GM18517 (cell line): Measurements from ENCODE around the gene ASAP2.

ENCODE experiments used
- ATAC-seq: cut with Tn5 transposase; IDR thresholded peaks from one replicate; pipeline ENCODE4 v1.9.1; 2021; ENCODE audit warnings: mild to moderate bottlenecking, moderate library complexity; ENCODE audit not compliant: unreplicated experiment

ASAP2 gene

DNA sequence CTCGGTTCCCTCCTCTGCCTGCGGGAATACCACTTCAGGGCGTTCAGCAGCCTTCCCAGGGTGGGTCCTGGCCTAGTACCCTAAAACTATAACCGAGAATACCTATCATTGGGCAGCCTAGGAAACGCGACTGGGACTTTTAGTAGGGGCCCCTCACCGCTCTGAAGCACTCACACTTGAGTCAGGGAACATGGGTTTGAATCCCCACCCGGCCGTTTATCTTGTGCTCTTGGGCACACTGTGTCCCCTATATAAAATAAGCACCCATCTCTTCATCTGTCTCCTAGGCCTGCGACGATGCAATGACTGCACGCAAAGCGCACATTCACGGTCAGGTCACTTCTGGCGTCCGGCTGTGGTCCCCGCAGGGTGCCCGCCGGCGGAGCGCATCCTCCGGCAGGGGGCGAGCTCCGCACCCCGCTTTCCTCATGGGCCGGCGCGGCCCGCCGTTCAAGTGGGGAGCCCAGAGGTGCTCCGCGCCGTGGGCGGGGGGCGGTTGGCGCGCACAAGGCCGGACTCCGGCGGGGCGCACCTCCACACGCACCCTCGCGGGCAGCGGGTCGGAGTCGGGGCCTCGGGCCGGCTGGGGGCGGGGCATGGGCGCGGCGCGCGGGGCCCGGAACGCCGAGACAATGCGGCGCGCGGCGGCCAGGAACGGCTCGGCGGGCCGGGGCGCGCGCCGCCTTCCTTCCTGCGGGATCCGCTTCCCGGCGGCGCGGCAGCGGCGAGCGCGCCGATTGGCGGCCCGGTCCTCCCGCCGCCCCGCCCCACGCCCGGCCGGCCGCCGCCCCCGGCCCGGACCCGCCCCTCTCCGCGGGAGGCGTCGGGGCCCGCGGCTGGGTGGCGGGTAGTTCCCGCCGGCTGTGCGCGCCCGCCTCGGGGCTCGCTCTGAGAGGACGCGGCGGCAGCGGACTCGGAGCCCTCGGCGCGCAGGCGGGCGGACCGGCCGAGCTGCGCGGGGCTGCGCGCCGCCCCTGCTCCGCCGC, at the start of gene ASAP2:
Gene ASAP2, plus strand, starts transcription at position 850 of the 986 bp plus-strand sequence. CDS start 293 bp downstream, outside the sequence.
- no peak for ATAC-seq

GRCh38 chr2:9158786-9159779, 47.5 kb upstream of the ASAP2 start:
- no peak for ATAC-seq

DNA sequence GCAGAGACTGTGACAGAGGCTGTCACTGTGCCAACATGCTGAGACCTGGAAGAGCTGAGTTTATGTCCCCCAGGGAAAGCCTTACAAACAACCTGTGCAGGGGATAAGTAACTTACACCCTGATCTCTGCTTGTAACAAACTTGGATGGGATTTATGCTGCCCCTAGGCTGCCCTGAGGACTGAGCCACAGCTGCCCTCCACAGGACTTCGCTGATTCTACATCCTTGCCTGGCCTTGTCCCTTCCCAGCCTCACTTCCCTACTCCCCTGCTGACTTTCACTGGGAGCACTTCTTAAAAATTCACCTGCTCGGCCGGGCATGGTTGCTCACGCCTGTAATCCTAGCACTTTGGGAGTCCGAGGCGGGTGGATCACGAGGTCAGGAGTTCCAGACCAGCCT, 45.9 kb upstream of the ASAP2 start:
- ATAC-seq, result no peak

DNA sequence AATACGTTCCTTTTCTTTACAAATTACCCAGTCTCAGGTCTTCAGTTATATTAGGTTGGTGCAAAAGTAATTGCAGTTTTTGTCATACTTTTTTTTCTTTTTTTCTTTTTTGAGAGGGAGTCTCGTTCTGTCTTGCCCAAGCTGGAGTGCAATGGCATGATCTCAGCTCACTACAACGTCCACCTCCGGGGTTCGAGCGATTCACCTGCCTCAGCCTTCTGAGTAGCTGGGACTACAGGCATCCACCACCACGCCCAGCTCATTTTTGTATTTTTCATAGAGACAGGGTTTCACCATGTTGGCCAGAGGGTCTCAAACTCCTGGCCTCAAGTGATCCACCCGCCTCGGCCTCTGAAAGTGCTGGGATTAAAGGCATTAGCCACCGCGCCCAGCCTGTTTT, 43.8 kb upstream of the ASAP2 start:
- ATAC-seq, result no peak

DNA sequence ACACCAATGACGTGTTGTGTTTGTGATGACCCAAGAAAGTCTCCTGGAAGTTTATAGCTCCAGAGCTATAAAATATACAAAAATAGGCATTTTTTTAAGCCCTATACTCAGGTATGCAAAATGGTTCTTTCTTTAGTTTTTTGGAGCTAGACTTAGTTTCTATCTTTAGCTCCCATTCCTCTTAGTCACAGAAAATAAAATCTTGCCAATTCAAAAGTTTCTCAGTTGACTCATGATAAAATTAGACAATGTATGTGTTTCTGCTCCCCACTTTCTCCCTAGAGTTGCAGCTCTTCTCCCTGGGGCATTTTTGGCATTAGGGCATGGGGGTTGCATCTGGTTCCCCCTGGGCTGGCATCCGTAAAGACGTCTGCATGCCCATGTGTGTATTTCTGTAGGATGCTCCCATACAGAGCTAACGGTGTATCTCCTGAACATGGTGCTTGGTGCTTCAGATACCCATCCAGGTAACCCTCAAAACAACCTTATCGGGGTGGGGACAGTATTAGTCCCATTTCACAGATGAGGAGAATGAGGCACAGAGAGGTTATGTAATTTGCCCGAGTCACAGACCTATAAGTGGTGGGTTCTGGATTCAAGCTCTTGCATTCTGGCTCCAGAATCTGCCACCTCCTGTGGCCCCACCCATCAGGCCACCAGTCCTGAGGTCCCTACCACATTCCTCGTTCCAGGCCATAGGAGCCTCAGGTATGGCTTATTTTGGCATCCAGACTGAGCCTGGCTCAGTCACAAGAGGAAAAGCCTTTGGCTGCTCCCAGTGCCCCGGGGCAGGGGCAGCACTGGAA, 43.1 kb upstream of the ASAP2 start:
- ATAC-seq, result no peak

GRCh38 chr2:9164112-9164608, 42.5 kb upstream of the ASAP2 start:
- ATAC-seq, result no peak

GRCh38 chr2:9165625-9166024, 41.0 kb upstream of the ASAP2 start:
- ATAC-seq, result no peak

DNA sequence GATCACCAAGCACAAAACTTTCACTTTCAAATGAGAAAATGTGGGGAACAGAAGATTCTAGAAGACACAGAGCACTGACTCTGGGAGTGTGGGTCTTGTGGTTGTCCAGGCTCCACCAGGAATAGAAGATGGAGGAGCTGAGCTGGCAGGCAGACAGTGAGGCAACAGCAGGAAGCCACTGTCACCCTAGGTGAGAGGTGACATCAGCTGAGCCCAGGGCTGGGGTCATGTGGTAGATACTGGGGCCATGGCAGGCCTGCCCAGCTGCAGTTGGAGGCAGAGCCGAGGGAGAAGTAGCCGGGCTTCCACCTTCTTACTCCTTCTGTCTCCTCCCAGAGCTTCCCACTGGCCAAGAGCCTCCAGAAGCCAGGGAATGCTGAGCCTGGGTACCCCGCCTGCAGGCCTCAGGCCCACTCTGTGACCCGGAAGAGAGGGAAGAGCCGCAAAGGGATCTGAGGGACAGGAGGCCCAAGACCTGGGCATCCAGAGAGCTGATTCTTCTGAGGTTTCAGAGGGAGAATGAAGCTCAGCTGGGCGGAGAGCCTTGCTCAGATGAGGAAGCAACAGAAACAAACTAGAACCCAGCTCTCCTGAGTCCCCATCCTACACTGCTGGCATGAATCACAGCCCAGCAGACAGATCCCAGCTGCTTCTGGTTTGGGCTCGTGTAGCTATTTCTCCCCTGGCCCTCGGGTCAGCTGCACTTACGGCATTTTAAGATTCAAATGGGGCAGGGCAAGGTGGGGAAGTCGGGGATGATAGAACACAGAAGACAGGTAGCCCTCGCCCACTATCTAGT, 39.8 kb upstream of the ASAP2 start:
- no peak for ATAC-seq

- ATAC-seq, result no peak
Observed at GRCh38 chr2:9167718-9168657, 38.6 kb upstream of the ASAP2 start.

DNA sequence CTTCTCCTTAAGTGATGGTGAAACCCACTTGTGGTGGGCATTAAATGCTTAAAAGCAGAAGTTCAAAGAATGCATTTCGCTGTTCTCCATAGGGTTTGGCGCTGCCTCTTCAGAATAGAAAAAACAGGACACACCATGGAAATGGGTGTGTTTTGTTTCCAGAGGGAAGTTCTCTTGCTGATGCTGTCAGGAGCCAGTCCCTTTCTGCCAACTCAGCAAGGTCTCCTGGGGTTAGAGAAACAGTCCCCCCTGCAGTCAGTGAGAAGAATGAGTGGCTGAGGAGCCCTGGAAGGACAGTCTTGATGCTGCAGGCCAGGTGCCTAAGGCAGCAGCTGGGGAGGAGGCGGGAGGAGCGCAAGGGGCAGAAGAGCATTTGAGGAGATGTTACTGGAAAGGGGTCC, 37.8 kb upstream of the ASAP2 start:
- no peak for ATAC-seq

- ATAC-seq, result no peak
Observed at GRCh38 chr2:9169349-9170107, 37.1 kb upstream of the ASAP2 start.

DNA sequence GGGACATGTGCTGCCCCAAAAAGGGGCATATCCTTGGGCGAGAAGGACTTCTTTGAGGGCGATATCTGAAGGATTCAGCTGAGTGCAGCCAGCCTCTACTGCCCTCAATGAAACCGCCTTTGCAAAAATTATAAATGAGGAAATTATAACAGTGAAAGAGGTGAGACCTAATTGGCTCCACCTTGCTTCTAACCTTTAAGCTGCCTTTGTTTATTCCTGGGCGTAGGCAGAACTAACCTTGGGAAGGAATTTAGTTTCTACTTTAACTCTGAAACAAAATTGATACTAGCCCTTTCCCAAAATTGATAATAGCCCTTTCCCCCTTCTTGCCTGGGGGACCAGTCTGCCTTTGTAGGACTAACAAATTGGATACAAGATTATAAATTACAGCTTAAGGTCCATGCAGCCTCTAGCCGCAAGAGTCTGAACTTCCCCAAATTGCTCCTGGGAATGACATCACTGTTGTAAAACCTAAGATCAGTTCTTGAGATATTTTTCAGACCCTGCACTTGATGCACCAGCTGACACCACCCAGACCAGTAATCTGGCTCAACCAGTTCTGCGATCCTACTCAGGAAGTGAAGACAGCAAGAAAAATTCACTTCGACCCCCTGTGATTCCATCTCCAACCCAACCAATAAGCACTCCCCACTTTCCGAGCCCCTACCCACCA, 36.0 kb upstream of the ASAP2 start:
- ATAC-seq, result no peak

DNA sequence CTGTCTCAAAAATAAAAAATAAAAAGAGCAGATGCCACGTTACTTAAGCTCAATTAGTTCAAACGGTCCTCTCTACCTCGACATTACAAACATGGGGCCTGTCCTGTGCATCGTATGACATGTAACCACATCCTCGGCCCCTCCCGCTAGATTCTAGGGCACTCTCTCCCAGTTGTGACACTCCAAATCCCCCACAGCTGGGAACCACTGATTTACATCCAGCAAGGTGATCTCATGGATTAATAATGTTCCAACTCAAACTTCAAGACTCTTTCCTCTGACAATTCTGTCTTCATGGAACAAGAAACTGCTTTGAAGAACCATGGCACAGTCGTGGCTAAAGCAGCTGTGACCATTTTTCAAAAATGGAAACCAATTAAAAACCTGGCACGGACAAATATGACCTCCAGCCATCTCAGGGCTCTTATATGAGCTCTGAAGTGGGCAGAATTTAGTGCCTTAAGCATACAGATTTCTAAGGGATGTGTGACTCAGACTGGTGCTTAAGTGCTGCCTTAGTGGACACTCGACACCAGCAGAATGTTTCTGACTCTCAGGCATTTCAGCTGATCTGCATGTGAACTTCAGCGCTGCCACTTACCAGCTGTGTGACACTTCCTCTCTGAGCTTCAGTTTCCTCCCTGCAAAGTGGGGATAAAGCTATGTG, 31.7 kb upstream of the ASAP2 start:
- ATAC-seq, result no peak

GRCh38 chr2:9178110-9178903, 28.3 kb upstream of the ASAP2 start:
- ATAC-seq, result no peak

- no peak for ATAC-seq
Observed at GRCh38 chr2:9178904-9179571, 27.6 kb upstream of the ASAP2 start.
